Measurements from ENCODE around the gene DAPK1.

Gene DAPK1

GRCh38 chr9:87694236-87694755, 196.6 kb downstream of the DAPK1 start:
- no peak overlapping the region for H3K4me3 ChIP-seq (ENCODE audit: severe bottlenecking)
- H3K36me3 ChIP-seq (ENCODE audit: low read depth) = no peaks in the 10 kb centered on the region
- ATAC-seq (ENCODE audit: low read depth) (no peak), DNase-seq (ENCODE audit: low spot score) (no peak)
- no peak for TF ChIP-seq CTCF (IDR thresholded peaks at IDR 0.05; ENCODE audit: poor library complexity, severe bottlenecking)
- H3K4me1 ChIP-seq (ENCODE audit: insufficient read depth, poor library complexity, severe bottlenecking) = no peaks in the 10 kb centered on the region
- no peaks in the 10 kb centered on the region for H3K9me3 ChIP-seq (ENCODE audit: severe bottlenecking)
- no peaks in the 10 kb centered on the region for H3K27me3 ChIP-seq (ENCODE audit: insufficient read depth, poor library complexity, severe bottlenecking)
- no peak overlapping the region for H3K27ac ChIP-seq (ENCODE audit: poor library complexity, severe bottlenecking)

GRCh38 chr9:87695523-87695922, 197.9 kb downstream of the DAPK1 start:
- H3K4me1 ChIP-seq (ENCODE audit: insufficient read depth, poor library complexity, severe bottlenecking) = peaks cover 6% of the 10 kb centered on the region
- ATAC-seq (ENCODE audit: low read depth) (no peak), DNase-seq (ENCODE audit: low spot score) (no peak)
- H3K36me3 ChIP-seq (ENCODE audit: low read depth) = no peaks in the 10 kb centered on the region
- no peaks in the 10 kb centered on the region for H3K9me3 ChIP-seq (ENCODE audit: severe bottlenecking)
- H3K27ac ChIP-seq (ENCODE audit: poor library complexity, severe bottlenecking) = no peak overlapping the region
- TF ChIP-seq CTCF (IDR thresholded peaks at IDR 0.05; ENCODE audit: poor library complexity, severe bottlenecking) = no peak
- no peak overlapping the region for H3K4me3 ChIP-seq (ENCODE audit: severe bottlenecking)
- no peaks in the 10 kb centered on the region for H3K27me3 ChIP-seq (ENCODE audit: insufficient read depth, poor library complexity, severe bottlenecking)

- ATAC-seq (ENCODE audit: low read depth) = no peak
- no peak overlapping the region for H3K27ac ChIP-seq (ENCODE audit: poor library complexity, severe bottlenecking)
Observed at GRCh38 chr9:87696641-87697040, 199.0 kb downstream of the DAPK1 start.

GRCh38 chr9:87698069-87698809, 200.6 kb downstream of the DAPK1 start:
- Histone ChIP-seq H3K36me3 (ENCODE audit: low read depth) (no peaks in the 10 kb centered on the region), H3K4me1 (ENCODE audit: insufficient read depth, poor library complexity, severe bottlenecking) (peaks cover 6% of the 10 kb centered on the region), H3K4me3 (ENCODE audit: severe bottlenecking) (no peak overlapping the region), H3K27me3 (ENCODE audit: insufficient read depth, poor library complexity, severe bottlenecking) (no peaks in the 10 kb centered on the region), H3K27ac (ENCODE audit: poor library complexity, severe bottlenecking) (no peak overlapping the region), H3K9me3 (ENCODE audit: severe bottlenecking) (no peaks in the 10 kb centered on the region)
- no peak for DNase-seq (ENCODE audit: low spot score)
- TF ChIP-seq CTCF (IDR thresholded peaks at IDR 0.05; ENCODE audit: poor library complexity, severe bottlenecking) = no peak
- no peak for ATAC-seq (ENCODE audit: low read depth)

More at GRCh38 chr9:87696641-87697040, 199.0 kb downstream of the DAPK1 start:
- no peak for DNase-seq (ENCODE audit: low spot score)
- no peaks in the 10 kb centered on the region for H3K36me3 ChIP-seq (ENCODE audit: low read depth)
- peaks cover 6% of the 10 kb centered on the region for H3K4me1 ChIP-seq (ENCODE audit: insufficient read depth, poor library complexity, severe bottlenecking)
- no peaks in the 10 kb centered on the region for H3K27me3 ChIP-seq (ENCODE audit: insufficient read depth, poor library complexity, severe bottlenecking)
- no peaks in the 10 kb centered on the region for H3K9me3 ChIP-seq (ENCODE audit: severe bottlenecking)
- no peak overlapping the region for H3K4me3 ChIP-seq (ENCODE audit: severe bottlenecking)
- TF ChIP-seq CTCF (IDR thresholded peaks at IDR 0.05; ENCODE audit: poor library complexity, severe bottlenecking) = no peak

- TF ChIP-seq CTCF (IDR thresholded peaks at IDR 0.05; ENCODE audit: poor library complexity, severe bottlenecking) = no peak
- DNase-seq (ENCODE audit: low spot score) (no peak), ATAC-seq (ENCODE audit: low read depth) (no peak)
- no peak overlapping the region for H3K27ac ChIP-seq (ENCODE audit: poor library complexity, severe bottlenecking)
- H3K4me3 ChIP-seq (ENCODE audit: severe bottlenecking) = no peak overlapping the region
- H3K36me3 ChIP-seq (ENCODE audit: low read depth) = no peaks in the 10 kb centered on the region
- H3K4me1 ChIP-seq (ENCODE audit: insufficient read depth, poor library complexity, severe bottlenecking) = peaks cover 13% of the 10 kb centered on the region
- no peaks in the 10 kb centered on the region for H3K9me3 ChIP-seq (ENCODE audit: severe bottlenecking)
- no peaks in the 10 kb centered on the region for H3K27me3 ChIP-seq (ENCODE audit: insufficient read depth, poor library complexity, severe bottlenecking)
Observed at GRCh38 chr9:87699835-87700234, 202.2 kb downstream of the DAPK1 start.

All from RWPE2 (cell line).